ENCODE measurements around the gene PPL.
"Not testable (repeated sequence)": the region's sequence is repeated elsewhere in the genome, so short reads cannot be mapped to it uniquely, and the experiment has no call there.

The PPL gene

GRCh38 chr16:4976079-4976478 is 39.1 kb upstream of the PPL start:
- Histone ChIP-seq H3K4me1 (ENCODE audit: control insufficient read depth, insufficient read depth, low read length) (no peaks in the 10 kb centered on the region), H3K9me3 (ENCODE audit: control insufficient read depth, low read length) (no peaks in the 10 kb centered on the region), H3K9ac (ENCODE audit: low read length) (no peak overlapping the region), H3K36me3 (ENCODE audit: control insufficient read depth, insufficient read depth, low read length, severe bottlenecking) (no peaks in the 10 kb centered on the region), H3K27me3 (replicated peaks; ENCODE audit: control insufficient read depth, insufficient read depth, low read length) (peaks cover 19% of the 10 kb centered on the region), H3K4me3 (ENCODE audit: low read length) (no peak overlapping the region)
- no peak for DNase-seq (ENCODE audit: low read depth)

GRCh38 chr16:4972938-4973587 is 36.1 kb upstream of the PPL start:
- Histone ChIP-seq H3K9ac (ENCODE audit: low read length) (no peak overlapping the region), H3K36me3 (ENCODE audit: control insufficient read depth, insufficient read depth, low read length, severe bottlenecking) (no peaks in the 10 kb centered on the region), H3K4me1 (ENCODE audit: control insufficient read depth, insufficient read depth, low read length) (no peaks in the 10 kb centered on the region), H3K27me3 (replicated peaks; ENCODE audit: control insufficient read depth, insufficient read depth, low read length) (peaks cover 14% of the 10 kb centered on the region), H3K9me3 (ENCODE audit: control insufficient read depth, low read length) (no peaks in the 10 kb centered on the region), H3K4me3 (ENCODE audit: low read length) (no peak overlapping the region)
- DNase-seq (ENCODE audit: low read depth), result no peak

GRCh38 chr16:4970010-4970409 is 33.1 kb upstream of the PPL start:
- Histone ChIP-seq H3K36me3 (ENCODE audit: control insufficient read depth, insufficient read depth, low read length, severe bottlenecking) (no peaks in the 10 kb centered on the region), H3K27me3 (replicated peaks; ENCODE audit: control insufficient read depth, insufficient read depth, low read length) (peaks cover 14% of the 10 kb centered on the region), H3K9me3 (ENCODE audit: control insufficient read depth, low read length) (no peaks in the 10 kb centered on the region), H3K4me1 (ENCODE audit: control insufficient read depth, insufficient read depth, low read length) (peaks cover 4% of the 10 kb centered on the region), H3K9ac (ENCODE audit: low read length) (no peak overlapping the region), H3K4me3 (ENCODE audit: low read length) (no peak overlapping the region)
- no peak for DNase-seq (ENCODE audit: low read depth)

- H3K4me3 ChIP-seq (ENCODE audit: low read length), result no peak overlapping the region
These were observed 32.0 kb upstream of the PPL start for GRCh38 chr16:4968879-4969483.

GRCh38 chr16:4968278-4968677 is 31.3 kb upstream of the PPL start:
- not testable (repeated sequence) for DNase-seq (ENCODE audit: low read depth); H3K4me3 ChIP-seq (ENCODE audit: low read length); H3K9me3 ChIP-seq (ENCODE audit: control insufficient read depth, low read length); H3K36me3 ChIP-seq (ENCODE audit: control insufficient read depth, insufficient read depth, low read length, severe bottlenecking); H3K9ac ChIP-seq (ENCODE audit: low read length); H3K4me1 ChIP-seq (ENCODE audit: control insufficient read depth, insufficient read depth, low read length)
- peaks cover 14% of the 10 kb centered on the region for H3K27me3 ChIP-seq (replicated peaks; ENCODE audit: control insufficient read depth, insufficient read depth, low read length)

More at GRCh38 chr16:4968879-4969483, 32.0 kb upstream of the PPL start:
- Histone ChIP-seq H3K36me3 (ENCODE audit: control insufficient read depth, insufficient read depth, low read length, severe bottlenecking) (no peaks in the 10 kb centered on the region), H3K27me3 (replicated peaks; ENCODE audit: control insufficient read depth, insufficient read depth, low read length) (peaks cover 14% of the 10 kb centered on the region), H3K9ac (ENCODE audit: low read length) (no peak overlapping the region), H3K9me3 (ENCODE audit: control insufficient read depth, low read length) (no peaks in the 10 kb centered on the region), H3K4me1 (ENCODE audit: control insufficient read depth, insufficient read depth, low read length) (peaks cover 4% of the 10 kb centered on the region)
- peak; percentile 2 for DNase-seq (ENCODE audit: low read depth)

- H3K27me3 ChIP-seq (replicated peaks; ENCODE audit: control insufficient read depth, insufficient read depth, low read length), result peaks cover 14% of the 10 kb centered on the region
- no peak overlapping the region for H3K4me3 ChIP-seq (ENCODE audit: low read length)
- no peak for DNase-seq (ENCODE audit: low read depth)
- no peak overlapping the region for H3K9ac ChIP-seq (ENCODE audit: low read length)
- no peaks in the 10 kb centered on the region for H3K9me3 ChIP-seq (ENCODE audit: control insufficient read depth, low read length)
- no peaks in the 10 kb centered on the region for H3K36me3 ChIP-seq (ENCODE audit: control insufficient read depth, insufficient read depth, low read length, severe bottlenecking)
- H3K4me1 ChIP-seq (ENCODE audit: control insufficient read depth, insufficient read depth, low read length), result peaks cover 4% of the 10 kb centered on the region
These were observed 29.9 kb upstream of the PPL start for GRCh38 chr16:4966736-4967453.

- not testable (repeated sequence) for H3K9me3 ChIP-seq (ENCODE audit: control insufficient read depth, low read length); H3K9ac ChIP-seq (ENCODE audit: low read length); H3K4me1 ChIP-seq (ENCODE audit: control insufficient read depth, insufficient read depth, low read length); DNase-seq (ENCODE audit: low read depth); H3K4me3 ChIP-seq (ENCODE audit: low read length); H3K36me3 ChIP-seq (ENCODE audit: control insufficient read depth, insufficient read depth, low read length, severe bottlenecking)
- H3K27me3 ChIP-seq (replicated peaks; ENCODE audit: control insufficient read depth, insufficient read depth, low read length), result peaks cover 20% of the 10 kb centered on the region
These were observed 26.6 kb upstream of the PPL start for GRCh38 chr16:4963527-4963926.

GRCh38 chr16:4962716-4963115 is 25.8 kb upstream of the PPL start:
- H3K36me3 ChIP-seq (ENCODE audit: control insufficient read depth, insufficient read depth, low read length, severe bottlenecking), result no peaks in the 10 kb centered on the region
- H3K9ac ChIP-seq (ENCODE audit: low read length), result no peak overlapping the region
- H3K27me3 ChIP-seq (replicated peaks; ENCODE audit: control insufficient read depth, insufficient read depth, low read length), result peaks cover 20% of the 10 kb centered on the region
- H3K4me1 ChIP-seq (ENCODE audit: control insufficient read depth, insufficient read depth, low read length), result peaks cover 10% of the 10 kb centered on the region
- no peak for DNase-seq (ENCODE audit: low read depth)
- no peaks in the 10 kb centered on the region for H3K9me3 ChIP-seq (ENCODE audit: control insufficient read depth, low read length)
- H3K4me3 ChIP-seq (ENCODE audit: low read length), result no peak overlapping the region

GRCh38 chr16:4960579-4960978 is 23.6 kb upstream of the PPL start:
- Histone ChIP-seq H3K9ac (ENCODE audit: low read length) (no peak overlapping the region), H3K4me3 (ENCODE audit: low read length) (no peak overlapping the region), H3K27me3 (replicated peaks; ENCODE audit: control insufficient read depth, insufficient read depth, low read length) (peaks cover 20% of the 10 kb centered on the region), H3K4me1 (ENCODE audit: control insufficient read depth, insufficient read depth, low read length) (peaks cover 14% of the 10 kb centered on the region), H3K36me3 (ENCODE audit: control insufficient read depth, insufficient read depth, low read length, severe bottlenecking) (no peaks in the 10 kb centered on the region), H3K9me3 (ENCODE audit: control insufficient read depth, low read length) (no peaks in the 10 kb centered on the region)
- DNase-seq (ENCODE audit: low read depth), result no peak

- Histone ChIP-seq H3K4me1 (ENCODE audit: control insufficient read depth, insufficient read depth, low read length) (peaks cover 19% of the 10 kb centered on the region), H3K9me3 (ENCODE audit: control insufficient read depth, low read length) (no peaks in the 10 kb centered on the region), H3K9ac (ENCODE audit: low read length) (peak overlapping the region; percentile 27), H3K4me3 (ENCODE audit: low read length) (peak overlapping the region; percentile 78), H3K36me3 (ENCODE audit: control insufficient read depth, insufficient read depth, low read length, severe bottlenecking) (no peaks in the 10 kb centered on the region), H3K27me3 (replicated peaks; ENCODE audit: control insufficient read depth, insufficient read depth, low read length) (peaks cover 20% of the 10 kb centered on the region)
- no peak for DNase-seq (ENCODE audit: low read depth)
These were observed 21.8 kb upstream of the PPL start for GRCh38 chr16:4958510-4959438.
